SK-N-SH treated with all-trans-retinoic acid at 6 μM for 48 hours (cell line): ENCODE results near the gene ATRNL1.

ENCODE experiments used
- ATAC-seq: fragments of 200-7000 bp; cut with Tn5 transposase; 3 replicates; pipeline ENCODE4 v1.9.1; 2020; ENCODE audit warnings: mild to moderate bottlenecking, moderate library complexity
- ARNTL ChIP-seq: fragments of 450-650 bp; formaldehyde crosslinking; IDR thresholded peaks from 2 replicates; pipeline ENCODE4 v1.5.0; 2020; ENCODE audit warnings: low read depth, mild to moderate bottlenecking, moderate library complexity, borderline replicate concordance
- BACH2 ChIP-seq: fragments of 250-450 bp; sonication (Bioruptor Pico); IDR thresholded peaks from 2 replicates; pipeline ENCODE4 v1.9.0; 2021; ENCODE audit warnings: mild to moderate bottlenecking, borderline replicate concordance
- CSDC2 ChIP-seq: fragments of 250-450 bp; sonication (Bioruptor Pico); IDR thresholded peaks from 2 replicates; pipeline ENCODE4 v1.5.0; 2020; ENCODE audit warnings: mild to moderate bottlenecking, moderate library complexity
- ESRRG ChIP-seq: fragments of 250-450 bp; sonication (Bioruptor Pico); IDR thresholded peaks from 2 replicates; pipeline ENCODE4 v1.6.1; 2021; ENCODE audit warnings: mild to moderate bottlenecking
- GLIS3 ChIP-seq: fragments of 250-450 bp; sonication (Bioruptor Pico); IDR thresholded peaks from 2 replicates; pipeline ENCODE4 v1.5.0; 2020; ENCODE audit warnings: mild to moderate bottlenecking, moderate library complexity
- ISL1 ChIP-seq: fragments of 250-450 bp; sonication (Bioruptor Pico); IDR thresholded peaks from 2 replicates; pipeline ENCODE4 v2.1.2; 2022; ENCODE audit warnings: mild to moderate bottlenecking, moderate library complexity
- OSR1 ChIP-seq: fragments of 250-450 bp; sonication (Bioruptor Pico); IDR thresholded peaks from 2 replicates; pipeline ENCODE4 v1.8.0; 2022; ENCODE audit warnings: moderate library complexity, mild to moderate bottlenecking, inconsistent platforms
- POU6F1 ChIP-seq: fragments of 250-450 bp; sonication (Bioruptor Pico); IDR thresholded peaks from 2 replicates; pipeline ENCODE4 v1.8.0; 2021; ENCODE audit warnings: low read depth, mild to moderate bottlenecking, moderate library complexity, borderline replicate concordance
- PPARA ChIP-seq: fragments of 250-450 bp; sonication (Bioruptor Pico); IDR thresholded peaks from 2 replicates; pipeline ENCODE4 v1.5.0; 2020; ENCODE audit warnings: mild to moderate bottlenecking, borderline replicate concordance
- RARB ChIP-seq: fragments of 250-450 bp; sonication (Bioruptor Pico); IDR thresholded peaks from 2 replicates; pipeline ENCODE4 v1.8.0; 2021; ENCODE audit warnings: mild to moderate bottlenecking, moderate library complexity
- SNAI2 ChIP-seq: fragments of 250-450 bp; sonication (Bioruptor Pico); IDR thresholded peaks from 2 replicates; pipeline ENCODE4 v1.5.0; 2020; ENCODE audit warnings: mild to moderate bottlenecking, moderate library complexity
- TCF4 ChIP-seq: fragments of 250-450 bp; sonication (Bioruptor Pico); IDR thresholded peaks from 2 replicates; pipeline ENCODE4 v1.8.0; 2021; ENCODE audit warnings: mild to moderate bottlenecking, moderate library complexity, borderline replicate concordance
- TOX ChIP-seq: fragments of 250-450 bp; sonication (Bioruptor Pico); IDR thresholded peaks from 2 replicates; pipeline ENCODE4 v1.8.0; 2021; ENCODE audit warnings: mild to moderate bottlenecking, moderate library complexity, borderline replicate concordance
- ZC3H10 ChIP-seq: fragments of 250-450 bp; sonication (Bioruptor Pico); IDR thresholded peaks from 2 replicates; pipeline ENCODE4 v1.5.1; 2021; ENCODE audit warnings: mild to moderate bottlenecking, moderate library complexity
- ZFP3 ChIP-seq: fragments of 250-450 bp; sonication (Bioruptor Pico); IDR thresholded peaks from 2 replicates; pipeline ENCODE4 v1.5.0; 2020; ENCODE audit warnings: mild to moderate bottlenecking, moderate library complexity
- ZNF565 ChIP-seq: fragments of 450-650 bp; formaldehyde crosslinking; conservative IDR thresholded peaks from 2 replicates; pipeline ENCODE4 v1.5.0; 2020; ENCODE audit warnings: low read depth, mild to moderate bottlenecking, moderate library complexity
- ZNF70 ChIP-seq: fragments of 450-650 bp; formaldehyde crosslinking; IDR thresholded peaks from 2 replicates; pipeline ENCODE4 v1.5.0; 2020; ENCODE audit warnings: mild to moderate bottlenecking, moderate library complexity
- ZNF8 ChIP-seq: fragments of 450-650 bp; formaldehyde crosslinking; IDR thresholded peaks from 2 replicates; pipeline ENCODE4 v1.5.0; 2020; ENCODE audit warnings: mild to moderate bottlenecking, moderate library complexity
- TF ChIP-seq, protein P1 (sequence below): fragments of 250-450 bp; sonication (Bioruptor Pico); IDR thresholded peaks from 2 replicates; pipeline ENCODE4 v1.5.1; 2020; ENCODE audit warnings: low read depth, mild to moderate bottlenecking, moderate library complexity
- TF ChIP-seq, protein P2 (sequence below): fragments of 250-450 bp; sonication (Bioruptor Pico); IDR thresholded peaks from 2 replicates; pipeline ENCODE4 v1.8.0; 2020; ENCODE audit warnings: mild to moderate bottlenecking, moderate library complexity, borderline replicate concordance

Gene ATRNL1

GRCh38 chr10:115998301-115998700 is 905.1 kb downstream of the ATRNL1 start:
- no peak for ATAC-seq
- TF ChIP-seq TCF4 (CRISPR knock-in tag) (no peak), OSR1 (CRISPR knock-in tag) (no peak), ZC3H10 (no peak), ZNF565 (no peak), PPARA (CRISPR knock-in tag) (no peak), TOX (CRISPR knock-in tag) (no peak), ISL1 (CRISPR knock-in tag) (no peak), BACH2 (CRISPR knock-in tag) (no peak), ARNTL (CRISPR knock-in tag) (no peak), ESRRG (CRISPR knock-in tag) (no peak), RARB (no peak), ZNF8 (CRISPR knock-in tag) (no peak), POU6F1 (CRISPR knock-in tag) (no peak), ZNF70 (CRISPR knock-in tag) (no peak), GLIS3 (CRISPR knock-in tag) (no peak), CSDC2 (CRISPR knock-in tag) (no peak), SNAI2 (CRISPR knock-in tag) (no peak), ZFP3 (CRISPR knock-in tag) (no peak)
- TF ChIP-seq, protein P1, sequence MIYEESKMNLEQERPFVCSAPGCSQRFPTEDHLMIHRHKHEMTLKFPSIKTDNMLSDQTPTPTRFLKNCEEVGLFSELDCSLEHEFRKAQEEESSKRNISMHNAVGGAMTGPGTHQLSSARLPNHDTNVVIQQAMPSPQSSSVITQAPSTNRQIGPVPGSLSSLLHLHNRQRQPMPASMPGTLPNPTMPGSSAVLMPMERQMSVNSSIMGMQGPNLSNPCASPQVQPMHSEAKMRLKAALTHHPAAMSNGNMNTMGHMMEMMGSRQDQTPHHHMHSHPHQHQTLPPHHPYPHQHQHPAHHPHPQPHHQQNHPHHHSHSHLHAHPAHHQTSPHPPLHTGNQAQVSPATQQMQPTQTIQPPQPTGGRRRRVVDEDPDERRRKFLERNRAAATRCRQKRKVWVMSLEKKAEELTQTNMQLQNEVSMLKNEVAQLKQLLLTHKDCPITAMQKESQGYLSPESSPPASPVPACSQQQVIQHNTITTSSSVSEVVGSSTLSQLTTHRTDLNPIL (CRISPR knock-in tag), result no peak
- TF ChIP-seq, protein P2, sequence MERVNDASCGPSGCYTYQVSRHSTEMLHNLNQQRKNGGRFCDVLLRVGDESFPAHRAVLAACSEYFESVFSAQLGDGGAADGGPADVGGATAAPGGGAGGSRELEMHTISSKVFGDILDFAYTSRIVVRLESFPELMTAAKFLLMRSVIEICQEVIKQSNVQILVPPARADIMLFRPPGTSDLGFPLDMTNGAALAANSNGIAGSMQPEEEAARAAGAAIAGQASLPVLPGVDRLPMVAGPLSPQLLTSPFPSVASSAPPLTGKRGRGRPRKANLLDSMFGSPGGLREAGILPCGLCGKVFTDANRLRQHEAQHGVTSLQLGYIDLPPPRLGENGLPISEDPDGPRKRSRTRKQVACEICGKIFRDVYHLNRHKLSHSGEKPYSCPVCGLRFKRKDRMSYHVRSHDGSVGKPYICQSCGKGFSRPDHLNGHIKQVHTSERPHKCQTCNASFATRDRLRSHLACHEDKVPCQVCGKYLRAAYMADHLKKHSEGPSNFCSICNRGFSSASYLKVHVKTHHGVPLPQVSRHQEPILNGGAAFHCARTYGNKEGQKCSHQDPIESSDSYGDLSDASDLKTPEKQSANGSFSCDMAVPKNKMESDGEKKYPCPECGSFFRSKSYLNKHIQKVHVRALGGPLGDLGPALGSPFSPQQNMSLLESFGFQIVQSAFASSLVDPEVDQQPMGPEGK (CRISPR knock-in tag), result no peak
